Activated CD4-positive, alpha-beta T cell treated with anti-CD3 and anti-CD28 coated beads for 36 hours (primary cell): ENCODE data around the gene RIMKLB. TPM values are rescaled to one million over a fixed set of nuclear protein-coding genes. Genes with fewer than 3 reads are reported as not detected.

Experiments used
- ATAC-seq: fragments of 200-7000 bp; cut with Tn5 transposase; one replicate; pipeline ENCODE4 v1.10.0; 2021; ENCODE audit warnings: mild to moderate bottlenecking, moderate library complexity
- CTCF ChIA-PET: fragments of 350-600 bp; sonication (Branson Sonifier 250); formaldehyde crosslinking; loops from one replicate; lab custom pipeline; 2021; ENCODE audit warnings: antibody characterized with exemption; lab: Charles Lee
- POLR2A ChIA-PET: fragments of 350-600 bp; sonication (Branson Sonifier 250); formaldehyde crosslinking; loops from one replicate; lab custom pipeline; 2021; ENCODE audit warnings: antibody characterized with exemption, inconsistent platforms; lab: Charles Lee
- DNase-seq: peaks from one replicate; pipeline ENCODE4 v3.0.0-alpha.2; 2020
- H3K27ac Mint-ChIP-seq: one replicate; pipeline ENCODE4 v1.8.0; 2021; ENCODE audit warnings: mixed read lengths
- H3K27me3 Mint-ChIP-seq: one replicate; pipeline ENCODE4 v1.8.0; 2021; ENCODE audit warnings: mixed read lengths
- H3K36me3 Mint-ChIP-seq: one replicate; pipeline ENCODE4 v1.8.0; 2021; ENCODE audit warnings: low read depth, mixed read lengths
- H3K4me1 Mint-ChIP-seq: one replicate; pipeline ENCODE4 v1.8.0; 2021; ENCODE audit warnings: mixed read lengths
- H3K4me3 Mint-ChIP-seq: one replicate; pipeline ENCODE4 v1.8.0; 2021; ENCODE audit warnings: mild to moderate bottlenecking, moderate library complexity, mixed read lengths
- H3K9me3 Mint-ChIP-seq: one replicate; pipeline ENCODE4 v1.8.0; 2021; ENCODE audit warnings: low read depth, mixed read lengths
- intact Hi-C, 2 experiments: fragments of 100-400 bp; cut with DNase I in 1 of 2; cut with micrococcal nuclease in 1 of 2; formaldehyde crosslinking; loops; one replicate each; pipeline versions ENCODE4 v1.14.2 to v1.15.1; 2022 to 2024; cut with DNase I, micrococcal nuclease
- total RNA-seq, 2 experiments: library from RNA; stranded (reverse); gene quantifications; one replicate each; pipeline ENCODE4 v1.2.3, GENCODE V29; 2021

The RIMKLB gene
- total RNA-seq, 2 experiments from 2014 or later, result 5.2 to 5.3 TPM

DNA sequence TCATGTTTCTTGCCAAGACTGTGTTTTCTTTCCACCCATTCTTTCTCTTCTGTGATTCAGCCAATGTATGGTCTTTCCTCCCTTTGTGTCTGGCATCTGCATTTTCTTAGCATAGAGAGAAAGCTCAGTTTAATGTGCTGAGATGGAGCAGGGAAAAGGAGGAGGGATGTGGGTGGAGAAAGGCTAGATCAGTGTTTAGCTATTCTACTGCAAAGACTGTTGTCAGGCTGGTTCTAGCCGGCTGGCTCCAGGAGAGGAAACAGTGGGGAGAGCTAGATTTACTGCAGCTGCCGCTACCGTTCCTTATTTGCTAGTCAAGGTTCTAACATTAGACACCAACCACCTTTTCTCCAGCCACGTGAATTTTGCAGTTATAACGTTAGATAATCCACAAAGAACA is 5.2 kb upstream of the RIMKLB start:
- intact Hi-C loops, result no loop called here
- no peak for DNase-seq
- no peaks in the 10 kb centered on the region for H3K36me3 Mint-ChIP-seq
- ChIA-PET CTCF (no interaction called here), POLR2A (no interaction called here)
- no peak for ATAC-seq
- no peaks in the 10 kb centered on the region for H3K9me3 Mint-ChIP-seq
- no peak overlapping the region for H3K27ac Mint-ChIP-seq
- H3K27me3 Mint-ChIP-seq, result peaks cover 2% of the 10 kb centered on the region
- H3K4me1 Mint-ChIP-seq, result peaks cover 8% of the 10 kb centered on the region
- no peak overlapping the region for H3K4me3 Mint-ChIP-seq

DNA sequence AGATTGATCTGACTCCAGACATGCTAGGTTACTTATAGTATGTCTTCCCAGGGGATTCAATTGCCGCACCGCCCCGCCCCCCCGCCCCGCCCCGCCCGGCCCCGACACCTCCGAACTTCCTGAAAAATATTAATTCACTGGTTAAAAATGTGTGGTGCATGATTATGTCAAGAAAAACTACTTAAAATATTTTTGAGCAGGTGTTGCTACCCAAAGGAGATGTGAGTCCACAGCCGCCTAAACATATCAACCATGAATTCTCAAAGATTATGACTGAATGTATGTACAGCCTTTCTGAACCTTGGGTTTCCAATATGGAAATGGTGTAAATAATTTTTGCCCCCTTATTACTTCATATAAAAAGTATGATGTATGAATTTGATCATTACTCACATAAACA is 2.7 kb upstream of the RIMKLB start:
- POLR2A ChIA-PET, result interaction anchor here (0.6 kb wide), 1 partner anchor 552 kb away, joined by 11 read pairs; no protein-coding TSS in a partner anchor
- no peaks in the 10 kb centered on the region for H3K36me3 Mint-ChIP-seq
- CTCF ChIA-PET, result interaction anchor here (1.0 kb wide), 1 partner anchor 196 kb away, joined by 3 read pairs; no protein-coding TSS in a partner anchor
- no peak overlapping the region for H3K4me3 Mint-ChIP-seq
- DNase-seq (no peak), ATAC-seq (no peak)
- H3K4me1 Mint-ChIP-seq, result peaks cover 18% of the 10 kb centered on the region
- intact Hi-C loops, result loop anchor here in 1 of 2 experiments (5.0 kb wide), 2 partner anchors 197 to 453 kb away; no protein-coding TSS in a partner anchor
- H3K9me3 Mint-ChIP-seq, result no peaks in the 10 kb centered on the region
- H3K27me3 Mint-ChIP-seq, result peaks cover 2% of the 10 kb centered on the region
- H3K27ac Mint-ChIP-seq, result no peak overlapping the region

GRCh38 chr12:8696442-8697090 is 1.2 kb upstream of the RIMKLB start:
- intact Hi-C loops, result loop anchor here in 1 of 2 experiments (1.0 to 5.0 kb wide), 4 partner anchors 196 to 454 kb away; partner anchors contain the start of genes M6PR and PHC1

DNA sequence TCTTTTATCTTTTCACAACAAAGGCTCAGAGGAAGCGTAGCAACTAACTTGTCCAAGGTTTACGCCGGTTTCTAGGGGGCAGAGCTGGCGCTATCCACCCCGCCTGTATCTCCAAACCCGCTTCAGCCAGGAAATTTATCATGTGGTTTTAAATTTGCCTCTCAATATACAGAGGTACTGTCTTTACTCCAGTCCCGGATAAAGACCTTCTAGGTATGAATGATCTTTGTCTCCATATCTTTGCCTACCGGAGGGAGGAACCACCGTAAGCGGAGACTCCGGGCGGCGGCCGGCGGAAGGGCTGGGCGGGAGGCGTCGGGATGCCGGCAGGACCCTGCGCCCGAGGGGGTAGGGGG is 693 bp upstream of the RIMKLB start:
- POLR2A ChIA-PET, result interaction anchor here (0.6 to 1.0 kb wide), 2 partner anchors 253 to 389 kb away, joined by 4 to 5 read pairs; partner anchors contain the start of gene M6PR
- H3K27me3 Mint-ChIP-seq, result peaks cover 2% of the 10 kb centered on the region

More at GRCh38 chr12:8696442-8697090, 1.2 kb upstream of the RIMKLB start:
- ChIA-PET POLR2A (interaction anchor here (0.6 kb wide), 2 partner anchors 120 to 389 kb away, joined by 3 to 5 read pairs; no protein-coding TSS in a partner anchor), CTCF (interaction anchor here (1.2 kb wide), 1 partner anchor 354 kb away, joined by 3 read pairs; no protein-coding TSS in a partner anchor)
- Mint-ChIP-seq H3K4me1 (peaks cover 18% of the 10 kb centered on the region), H3K27ac (peak overlapping the region; percentile 45), H3K9me3 (no peaks in the 10 kb centered on the region), H3K27me3 (peaks cover 2% of the 10 kb centered on the region), H3K36me3 (no peaks in the 10 kb centered on the region), H3K4me3 (peak overlapping the region; percentile 86)
- no peak for DNase-seq
- ATAC-seq, result no peak

GRCh38 chr12:8698132-8698851 is 501 bp downstream of the RIMKLB start:
- H3K9me3 Mint-ChIP-seq, result no peaks in the 10 kb centered on the region
- peaks cover 13% of the 10 kb centered on the region for H3K4me1 Mint-ChIP-seq
- peaks cover 2% of the 10 kb centered on the region for H3K27me3 Mint-ChIP-seq
- ATAC-seq (peak; percentile 27), DNase-seq (peak; percentile 63)
- intact Hi-C loops, result loop anchor here in 1 of 2 experiments (5.0 kb wide), 2 partner anchors 194 to 456 kb away; no protein-coding TSS in a partner anchor
- no peaks in the 10 kb centered on the region for H3K36me3 Mint-ChIP-seq
- H3K27ac Mint-ChIP-seq, result peak overlapping the region; percentile 85
- CTCF ChIA-PET, result interaction anchor here (0.6 to 1.0 kb wide), 2 partner anchors 40 to 681 kb away, joined by 3 read pairs; no protein-coding TSS in a partner anchor
- peak overlapping the region; percentile 86 for H3K4me3 Mint-ChIP-seq
- POLR2A ChIA-PET, result interaction anchor here (1.0 kb wide), 1 partner anchor 251 kb away, joined by 4 read pairs; the partner anchor contains the start of gene M6PR

More for the DNA sequence above, 693 bp upstream of the RIMKLB start:
- Mint-ChIP-seq H3K27ac (peak overlapping the region; percentile 45), H3K9me3 (no peaks in the 10 kb centered on the region), H3K4me1 (peaks cover 18% of the 10 kb centered on the region), H3K36me3 (no peaks in the 10 kb centered on the region), H3K4me3 (peak overlapping the region; percentile 86)
- ATAC-seq, result peak; percentile 31
- no peak for DNase-seq
- CTCF ChIA-PET, result interaction anchor here (1.0 kb wide), 1 partner anchor 42 kb away, joined by 3 read pairs; no protein-coding TSS in a partner anchor
- intact Hi-C loops, result loop anchor here in 1 of 2 experiments (1.0 to 5.0 kb wide), 4 partner anchors 195 to 455 kb away; partner anchors contain the start of genes M6PR and PHC1

DNA sequence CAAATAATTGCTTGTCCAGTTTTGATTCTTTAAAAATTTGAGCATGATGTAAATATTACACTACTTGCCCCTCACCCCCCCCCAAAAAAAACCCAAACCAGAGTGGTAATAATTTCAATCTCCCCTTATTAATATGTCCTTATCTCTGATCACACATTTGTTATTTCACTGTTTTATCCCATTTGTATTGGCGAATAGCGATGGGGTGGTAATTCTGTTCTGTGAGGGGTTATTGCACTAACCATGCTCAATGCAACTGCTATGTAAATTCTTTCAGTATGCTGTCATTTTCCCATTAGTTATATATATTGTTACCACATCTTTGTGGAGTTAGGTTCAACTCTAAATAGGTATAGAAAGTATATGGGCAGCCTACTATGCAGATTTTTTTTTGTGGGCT is 1.1 kb downstream of the RIMKLB start:
- ATAC-seq (no peak), DNase-seq (no peak)
- Mint-ChIP-seq H3K4me1 (peaks cover 13% of the 10 kb centered on the region), H3K27ac (peak overlapping the region; percentile 66), H3K4me3 (peak overlapping the region; percentile 86), H3K27me3 (peaks cover 2% of the 10 kb centered on the region), H3K36me3 (no peaks in the 10 kb centered on the region), H3K9me3 (no peaks in the 10 kb centered on the region)
- intact Hi-C loops, result loop anchor here in 1 of 2 experiments (5.0 kb wide), 2 partner anchors 193 to 457 kb away; no protein-coding TSS in a partner anchor
- ChIA-PET POLR2A (no interaction called here), CTCF (no interaction called here)

DNA sequence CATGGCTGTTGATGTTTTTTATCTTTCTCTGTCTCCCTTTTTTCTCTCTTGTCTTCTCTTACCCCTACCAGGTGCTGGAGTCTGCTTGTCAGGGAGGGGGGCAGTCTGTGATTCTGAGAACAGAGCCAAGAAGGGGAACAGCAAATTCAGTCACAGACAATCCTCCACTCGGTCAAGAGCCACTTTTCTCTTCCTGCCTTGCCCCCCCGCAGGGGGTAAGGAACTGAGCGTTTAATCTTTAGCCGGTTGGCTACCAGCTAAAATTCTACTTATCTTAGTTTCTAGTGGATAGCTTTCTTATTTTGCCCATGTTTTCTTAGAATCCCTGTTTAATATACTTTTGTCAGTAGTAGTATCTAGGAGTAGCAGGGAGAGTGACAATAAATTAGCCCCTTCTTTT is 1.9 kb downstream of the RIMKLB start:
- ChIA-PET POLR2A (no interaction called here), CTCF (no interaction called here)
- Mint-ChIP-seq H3K9me3 (no peaks in the 10 kb centered on the region), H3K4me1 (peaks cover 13% of the 10 kb centered on the region), H3K27ac (peak overlapping the region; percentile 5), H3K36me3 (no peaks in the 10 kb centered on the region), H3K4me3 (peak overlapping the region; percentile 38), H3K27me3 (peaks cover 2% of the 10 kb centered on the region)
- DNase-seq, result no peak
- intact Hi-C loops, result loop anchor here in 1 of 2 experiments (5.0 kb wide), 2 partner anchors 193 to 457 kb away; no protein-coding TSS in a partner anchor
- ATAC-seq, result no peak

DNA sequence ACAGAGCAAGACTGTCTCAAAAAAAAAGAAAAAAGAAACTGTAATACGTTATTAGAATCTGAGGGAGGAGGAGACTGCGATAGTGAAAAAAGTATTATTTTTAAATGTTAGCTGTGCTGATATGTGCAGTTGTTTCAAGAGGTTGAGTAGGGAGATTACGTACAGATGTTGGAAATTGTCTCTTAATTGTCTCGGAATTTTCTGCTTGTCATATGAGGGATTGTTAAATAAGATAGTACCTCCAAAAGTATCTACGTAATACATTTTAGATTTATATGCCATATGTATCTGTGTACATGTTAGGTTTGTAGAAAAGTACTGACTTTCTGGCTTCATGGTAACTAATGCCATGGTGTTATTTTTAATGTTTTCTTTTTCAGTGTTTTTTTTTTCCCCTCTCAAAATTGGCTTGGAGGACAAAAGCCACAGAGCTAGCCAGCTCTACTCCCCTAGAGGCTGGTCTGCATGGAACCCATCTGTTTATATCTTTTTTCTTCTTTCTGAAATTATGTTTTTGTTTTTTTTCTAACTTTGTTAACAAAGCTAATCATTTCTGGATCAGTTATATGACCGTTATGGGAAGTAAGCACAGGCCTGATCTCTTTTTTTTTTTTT is 3.4 kb downstream of the RIMKLB start:
- H3K9me3 Mint-ChIP-seq, result no peaks in the 10 kb centered on the region
- no peak for ATAC-seq
- ChIA-PET CTCF (interaction anchor here (0.8 to 2.1 kb wide), 5 partner anchors 157 to 580 kb away, joined by 3 to 8 read pairs (median 4); no protein-coding TSS in a partner anchor), POLR2A (interaction anchor here (0.6 kb wide), 1 partner anchor 36 kb away, joined by 8 read pairs; no protein-coding TSS in a partner anchor)
- intact Hi-C loops, result no loop called here
- DNase-seq, result no peak
- peaks cover 2% of the 10 kb centered on the region for H3K27me3 Mint-ChIP-seq
- H3K4me3 Mint-ChIP-seq, result no peak overlapping the region
- H3K36me3 Mint-ChIP-seq, result no peaks in the 10 kb centered on the region
- no peak overlapping the region for H3K27ac Mint-ChIP-seq
- H3K4me1 Mint-ChIP-seq, result peaks cover 13% of the 10 kb centered on the region

- ATAC-seq (no peak), DNase-seq (no peak)
- intact Hi-C loops, result no loop called here
- Mint-ChIP-seq H3K4me1 (peaks cover 10% of the 10 kb centered on the region), H3K27ac (no peak overlapping the region), H3K36me3 (no peaks in the 10 kb centered on the region), H3K27me3 (no peaks in the 10 kb centered on the region), H3K9me3 (no peaks in the 10 kb centered on the region), H3K4me3 (no peak overlapping the region)
- ChIA-PET POLR2A (no interaction called here), CTCF (interaction anchor here (0.6 to 2.1 kb wide), 5 partner anchors 9 to 1382 kb away, joined by 3 to 8 read pairs (median 4); no protein-coding TSS in a partner anchor)
These were observed 4.4 kb downstream of the RIMKLB start for GRCh38 chr12:8702159-8702558.

- peaks cover 2% of the 10 kb centered on the region for H3K36me3 Mint-ChIP-seq
- H3K4me3 Mint-ChIP-seq, result no peak overlapping the region
- H3K27ac Mint-ChIP-seq, result no peak overlapping the region
- H3K27me3 Mint-ChIP-seq, result no peaks in the 10 kb centered on the region
- CTCF ChIA-PET, result interaction anchor here (0.6 kb wide), 1 partner anchor 150 kb away, joined by 3 read pairs; no protein-coding TSS in a partner anchor
- peaks cover 2% of the 10 kb centered on the region for H3K4me1 Mint-ChIP-seq
- POLR2A ChIA-PET, result no interaction called here
- no peaks in the 10 kb centered on the region for H3K9me3 Mint-ChIP-seq
- intact Hi-C loops, result no loop called here
- ATAC-seq, result no peak
- DNase-seq, result no peak
These were observed 11.5 kb downstream of the RIMKLB start for GRCh38 chr12:8709124-8709830.
